HG02798 (cell line): Measurements from ENCODE around the gene ITSN2.
A peak's percentile ranks its signal among the peaks of the same experiment; 100 is the strongest.
"Not testable (repeated sequence)": the region's sequence is repeated elsewhere in the genome, so short reads cannot be mapped to it uniquely, and the experiment has no call there.

Experiments
- ATAC-seq: cut with Tn5 transposase; IDR thresholded peaks from one replicate; pipeline ENCODE4 v1.9.1; 2021; ENCODE audit warnings: mild to moderate bottlenecking; ENCODE audit not compliant: unreplicated experiment, poor library complexity

Gene ITSN2

GRCh38 chr2:24365051-24365450, 4.7 kb upstream of the ITSN2 start:
- ATAC-seq: peak; percentile 17

GRCh38 chr2:24363301-24363700, 3.0 kb upstream of the ITSN2 start:
- no peak for ATAC-seq

- no peak for ATAC-seq
These were observed 1.9 kb upstream of the ITSN2 start for GRCh38 chr2:24362253-24362652.

- no peak for ATAC-seq
These were observed 611 bp upstream of the ITSN2 start for GRCh38 chr2:24360963-24361330.

GRCh38 chr2:24359129-24360049, 947 bp downstream of the ITSN2 start:
- ATAC-seq: peak; percentile 2

GRCh38 chr2:24357767-24358166, 2.6 kb downstream of the ITSN2 start:
- not testable (repeated sequence) for ATAC-seq

GRCh38 chr2:24357115-24357514, 3.2 kb downstream of the ITSN2 start:
- ATAC-seq: not testable (repeated sequence)

GRCh38 chr2:24354957-24355356, 5.4 kb downstream of the ITSN2 start:
- ATAC-seq: no peak

- ATAC-seq: no peak
These were observed 5.9 kb downstream of the ITSN2 start for GRCh38 chr2:24354395-24354794.

- ATAC-seq: no peak
These were observed 6.4 kb downstream of the ITSN2 start for GRCh38 chr2:24353973-24354372.

GRCh38 chr2:24353364-24353763, 7.0 kb downstream of the ITSN2 start:
- ATAC-seq: no peak

GRCh38 chr2:24352664-24353063, 7.7 kb downstream of the ITSN2 start:
- ATAC-seq: no peak

GRCh38 chr2:24351981-24352380, 8.4 kb downstream of the ITSN2 start:
- ATAC-seq: no peak

- no peak for ATAC-seq
These were observed 8.8 kb downstream of the ITSN2 start for GRCh38 chr2:24351627-24351938.

- ATAC-seq: no peak
These were observed 9.3 kb downstream of the ITSN2 start for GRCh38 chr2:24350826-24351626.

GRCh38 chr2:24349097-24349496, 11.2 kb downstream of the ITSN2 start:
- no peak for ATAC-seq

- ATAC-seq: no peak
These were observed 14.4 kb downstream of the ITSN2 start for GRCh38 chr2:24345937-24346336.

- ATAC-seq: peak; percentile 45
These were observed 17.0 kb downstream of the ITSN2 start for GRCh38 chr2:24343225-24343882.

GRCh38 chr2:24342110-24342910, 18.0 kb downstream of the ITSN2 start:
- ATAC-seq: peak; percentile 61

GRCh38 chr2:24339856-24340262, 20.5 kb downstream of the ITSN2 start:
- no peak for ATAC-seq
